ENCODE measurements around the gene PGM2.

Gene PGM2

DNA sequence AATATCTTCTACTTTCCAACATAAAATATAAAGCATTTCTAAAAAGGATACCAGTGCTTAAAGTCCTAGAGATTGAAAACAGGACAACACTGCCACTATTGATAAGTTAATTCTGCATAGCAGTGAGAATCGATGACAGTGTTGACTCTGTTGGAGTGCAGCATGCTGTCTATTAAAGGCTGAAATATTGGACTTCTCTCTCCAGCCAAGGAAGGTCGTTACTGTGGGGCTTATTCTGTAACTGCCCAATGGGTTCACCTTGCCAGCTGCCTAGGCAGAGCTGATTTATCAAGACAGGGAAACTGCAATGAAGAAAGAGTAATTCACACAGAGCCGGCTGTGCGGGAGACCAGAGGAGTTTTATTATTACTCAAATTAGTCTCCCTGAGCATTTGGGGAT is 37.7 kb upstream of the PGM2 start:
- Histone ChIP-seq H3K4me1 (ENCODE audit: insufficient read depth, poor library complexity, severe bottlenecking) (no peaks in the 10 kb centered on the region), H3K36me3 (ENCODE audit: low read depth) (no peaks in the 10 kb centered on the region), H3K27me3 (ENCODE audit: insufficient read depth, poor library complexity, severe bottlenecking) (no peaks in the 10 kb centered on the region), H3K4me3 (ENCODE audit: severe bottlenecking) (no peak overlapping the region), H3K9me3 (ENCODE audit: severe bottlenecking) (peaks cover 2% of the 10 kb centered on the region), H3K27ac (ENCODE audit: poor library complexity, severe bottlenecking) (no peak overlapping the region)
- TF ChIP-seq, protein P1, sequence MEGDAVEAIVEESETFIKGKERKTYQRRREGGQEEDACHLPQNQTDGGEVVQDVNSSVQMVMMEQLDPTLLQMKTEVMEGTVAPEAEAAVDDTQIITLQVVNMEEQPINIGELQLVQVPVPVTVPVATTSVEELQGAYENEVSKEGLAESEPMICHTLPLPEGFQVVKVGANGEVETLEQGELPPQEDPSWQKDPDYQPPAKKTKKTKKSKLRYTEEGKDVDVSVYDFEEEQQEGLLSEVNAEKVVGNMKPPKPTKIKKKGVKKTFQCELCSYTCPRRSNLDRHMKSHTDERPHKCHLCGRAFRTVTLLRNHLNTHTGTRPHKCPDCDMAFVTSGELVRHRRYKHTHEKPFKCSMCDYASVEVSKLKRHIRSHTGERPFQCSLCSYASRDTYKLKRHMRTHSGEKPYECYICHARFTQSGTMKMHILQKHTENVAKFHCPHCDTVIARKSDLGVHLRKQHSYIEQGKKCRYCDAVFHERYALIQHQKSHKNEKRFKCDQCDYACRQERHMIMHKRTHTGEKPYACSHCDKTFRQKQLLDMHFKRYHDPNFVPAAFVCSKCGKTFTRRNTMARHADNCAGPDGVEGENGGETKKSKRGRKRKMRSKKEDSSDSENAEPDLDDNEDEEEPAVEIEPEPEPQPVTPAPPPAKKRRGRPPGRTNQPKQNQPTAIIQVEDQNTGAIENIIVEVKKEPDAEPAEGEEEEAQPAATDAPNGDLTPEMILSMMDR (IDR thresholded peaks at IDR 0.05; ENCODE audit: poor library complexity, severe bottlenecking): no peak
- ATAC-seq (ENCODE audit: low read depth) (no peak), DNase-seq (ENCODE audit: low spot score) (no peak)

DNA sequence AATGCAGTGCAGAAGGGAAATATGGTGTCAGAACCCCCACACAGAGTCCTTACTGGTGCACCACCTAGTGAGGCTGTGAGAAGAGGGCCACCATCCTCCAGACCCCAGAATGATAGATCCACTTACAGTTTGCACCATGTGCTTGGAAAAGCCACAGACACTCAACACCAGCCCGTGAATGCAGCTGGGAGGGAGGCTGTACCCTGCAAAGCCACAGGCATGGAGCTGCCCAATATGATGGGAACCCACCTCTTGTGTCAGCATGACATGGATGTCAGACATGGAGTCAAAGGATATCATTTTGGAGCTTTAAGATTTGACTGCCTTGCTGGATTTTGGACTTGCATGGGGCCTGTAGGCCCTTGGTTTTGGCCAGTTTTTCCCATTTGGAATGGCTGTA is 34.2 kb upstream of the PGM2 start:
- Histone ChIP-seq H3K27me3 (ENCODE audit: insufficient read depth, poor library complexity, severe bottlenecking) (no peaks in the 10 kb centered on the region), H3K4me1 (ENCODE audit: insufficient read depth, poor library complexity, severe bottlenecking) (no peaks in the 10 kb centered on the region), H3K9me3 (ENCODE audit: severe bottlenecking) (peaks cover 2% of the 10 kb centered on the region), H3K4me3 (ENCODE audit: severe bottlenecking) (no peak overlapping the region), H3K36me3 (ENCODE audit: low read depth) (no peaks in the 10 kb centered on the region), H3K27ac (ENCODE audit: poor library complexity, severe bottlenecking) (no peak overlapping the region)
- ATAC-seq (ENCODE audit: low read depth) (no peak), DNase-seq (ENCODE audit: low spot score) (no peak)
- TF ChIP-seq, protein P1 (IDR thresholded peaks at IDR 0.05; ENCODE audit: poor library complexity, severe bottlenecking): no peak

DNA sequence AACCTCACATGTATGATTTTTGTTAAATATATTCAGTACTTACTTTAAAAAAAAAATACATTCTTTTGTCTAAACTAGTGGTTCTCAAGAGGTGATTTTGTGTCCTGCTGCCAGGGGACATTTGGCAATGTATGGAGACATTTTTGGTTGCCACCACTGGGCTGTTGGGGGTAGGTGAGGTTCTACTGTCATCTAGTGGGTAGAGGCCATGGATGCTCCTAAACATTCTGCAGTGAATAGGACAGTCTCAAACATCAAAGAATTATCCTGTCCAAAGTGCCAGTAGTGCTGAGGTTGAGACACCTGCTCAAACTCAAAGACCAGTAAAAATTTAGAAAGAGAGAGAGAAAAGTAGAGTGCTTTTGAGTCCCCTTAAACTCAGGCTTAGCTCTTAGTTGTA is 32.9 kb upstream of the PGM2 start:
- H3K27me3 ChIP-seq (ENCODE audit: insufficient read depth, poor library complexity, severe bottlenecking): no peaks in the 10 kb centered on the region
- peak; percentile 74 for ATAC-seq (ENCODE audit: low read depth)

DNA sequence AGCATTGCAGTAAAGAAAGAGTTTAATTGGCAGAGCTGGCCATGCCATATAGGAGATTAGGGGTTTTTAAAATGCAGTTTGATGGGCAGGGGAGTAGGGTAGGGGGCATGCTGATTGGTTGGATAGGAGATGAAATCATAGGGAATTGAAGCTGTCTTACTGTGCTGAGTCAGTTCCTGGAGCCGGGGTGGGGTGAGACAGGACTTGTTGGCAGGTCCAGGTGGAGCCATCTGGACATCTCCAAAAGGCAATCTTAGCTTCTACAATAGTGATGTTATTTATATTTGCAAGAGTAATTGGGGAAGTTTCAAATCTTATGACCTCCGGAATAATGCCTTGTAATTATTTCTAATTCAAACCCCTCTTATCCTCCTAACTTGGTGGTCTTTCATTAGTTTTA is 32.4 kb upstream of the PGM2 start:
- DNase-seq (ENCODE audit: low spot score) (no peak), ATAC-seq (ENCODE audit: low read depth) (no peak)
- no peaks in the 10 kb centered on the region for H3K4me1 ChIP-seq (ENCODE audit: insufficient read depth, poor library complexity, severe bottlenecking)
- no peaks in the 10 kb centered on the region for H3K27me3 ChIP-seq (ENCODE audit: insufficient read depth, poor library complexity, severe bottlenecking)
- TF ChIP-seq, protein P1 (IDR thresholded peaks at IDR 0.05; ENCODE audit: poor library complexity, severe bottlenecking): no peak
- H3K36me3 ChIP-seq (ENCODE audit: low read depth): no peaks in the 10 kb centered on the region
- H3K27ac ChIP-seq (ENCODE audit: poor library complexity, severe bottlenecking): no peak overlapping the region
- no peak overlapping the region for H3K4me3 ChIP-seq (ENCODE audit: severe bottlenecking)
- H3K9me3 ChIP-seq (ENCODE audit: severe bottlenecking): peaks cover 2% of the 10 kb centered on the region

More for the DNA sequence above, 32.9 kb upstream of the PGM2 start:
- H3K4me3 ChIP-seq (ENCODE audit: severe bottlenecking): no peak overlapping the region
- H3K36me3 ChIP-seq (ENCODE audit: low read depth): no peaks in the 10 kb centered on the region
- peaks cover 2% of the 10 kb centered on the region for H3K9me3 ChIP-seq (ENCODE audit: severe bottlenecking)
- TF ChIP-seq, protein P1 (IDR thresholded peaks at IDR 0.05; ENCODE audit: poor library complexity, severe bottlenecking): peak; percentile 72
- H3K27ac ChIP-seq (ENCODE audit: poor library complexity, severe bottlenecking): no peak overlapping the region
- no peaks in the 10 kb centered on the region for H3K4me1 ChIP-seq (ENCODE audit: insufficient read depth, poor library complexity, severe bottlenecking)
- DNase-seq (ENCODE audit: low spot score): no peak

DNA sequence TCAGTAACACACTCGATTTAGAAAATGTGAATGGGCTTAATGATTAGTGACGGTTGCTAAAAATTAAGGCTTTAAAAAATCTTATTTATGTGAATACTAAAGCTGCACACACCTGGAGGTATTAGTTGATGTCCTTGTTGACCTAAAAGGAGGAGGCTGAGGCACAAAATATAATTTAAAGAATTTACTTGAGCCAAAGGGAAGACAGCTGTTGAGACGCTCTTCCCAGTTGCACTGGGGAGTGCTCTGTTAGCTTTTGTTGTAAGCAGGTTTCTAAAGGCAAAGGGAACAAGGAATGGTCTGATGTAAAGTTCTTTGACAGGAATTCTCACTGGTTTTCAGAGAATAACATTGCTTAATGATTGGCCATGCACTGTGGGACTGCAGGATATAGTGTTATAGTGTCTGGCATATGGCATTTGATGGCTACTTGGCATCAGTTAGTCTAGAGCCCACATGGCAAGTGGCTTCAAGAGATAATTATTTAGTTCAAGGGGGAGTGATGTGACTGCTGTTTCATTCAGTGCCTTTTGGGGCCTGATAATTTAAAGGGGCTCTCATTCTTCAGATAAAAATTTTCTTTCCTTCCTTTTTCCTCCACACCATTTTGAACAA is 30.8 kb upstream of the PGM2 start:
- ATAC-seq (ENCODE audit: low read depth): no peak
- peaks cover 2% of the 10 kb centered on the region for H3K9me3 ChIP-seq (ENCODE audit: severe bottlenecking)
- TF ChIP-seq, protein P1 (IDR thresholded peaks at IDR 0.05; ENCODE audit: poor library complexity, severe bottlenecking): no peak

More for the DNA sequence above, 30.8 kb upstream of the PGM2 start:
- H3K27ac ChIP-seq (ENCODE audit: poor library complexity, severe bottlenecking): no peak overlapping the region
- H3K4me1 ChIP-seq (ENCODE audit: insufficient read depth, poor library complexity, severe bottlenecking): no peaks in the 10 kb centered on the region
- no peak overlapping the region for H3K4me3 ChIP-seq (ENCODE audit: severe bottlenecking)
- H3K36me3 ChIP-seq (ENCODE audit: low read depth): no peaks in the 10 kb centered on the region
- H3K27me3 ChIP-seq (ENCODE audit: insufficient read depth, poor library complexity, severe bottlenecking): no peaks in the 10 kb centered on the region
- DNase-seq (ENCODE audit: low spot score): no peak
